DOHH2 (cell line): ENCODE results near the gene STARD13.
"Not testable (repeated sequence)": the region's sequence is repeated elsewhere in the genome, so short reads cannot be mapped to it uniquely, and the experiment has no call there.

ENCODE experiments used
- H3F3A ChIP-seq: fragments of 200-600 bp; sonication (generic), shearing (Covaris generic); 2 replicates; pipeline ENCODE4 v1.6.0; 2016; ENCODE audit warnings: antibody characterized with exemption, mild to moderate bottlenecking; ENCODE audit not compliant: control insufficient read depth, insufficient read depth
- H3K27ac ChIP-seq: fragments of 200-600 bp; sonication (generic); 2 replicates; pipeline ENCODE4 v1.5.1; 2014; ENCODE audit warnings: low read depth, mild to moderate bottlenecking, low read length, moderate library complexity
- H3K27me3 ChIP-seq: fragments of 200-600 bp; sonication (generic); 2 replicates; pipeline ENCODE4 v1.6.1; 2014; ENCODE audit warnings: mild to moderate bottlenecking, low read length, mixed read lengths; ENCODE audit not compliant: control insufficient read depth
- H3K36me3 ChIP-seq: fragments of 200-600 bp; sonication (generic); 2 replicates; pipeline ENCODE4 v1.6.1; 2014; ENCODE audit warnings: mild to moderate bottlenecking, low read length, moderate library complexity, mixed read lengths; ENCODE audit not compliant: control insufficient read depth
- H3K4me1 ChIP-seq: fragments of 200-600 bp; sonication (generic); 2 replicates; pipeline ENCODE4 v1.6.1; 2014; ENCODE audit warnings: mild to moderate bottlenecking, low read length, mixed read lengths; ENCODE audit not compliant: control insufficient read depth
- H3K4me2 ChIP-seq: fragments of 200-600 bp; sonication (generic); 2 replicates; pipeline ENCODE4 v1.6.0; 2014; ENCODE audit warnings: mild to moderate bottlenecking, low read length, moderate library complexity
- H3K4me3 ChIP-seq: fragments of 200-600 bp; sonication (generic); 2 replicates; pipeline ENCODE4 v1.5.1; 2014; ENCODE audit warnings: mild to moderate bottlenecking, low read length, mixed read lengths
- H3K79me2 ChIP-seq: fragments of 200-600 bp; sonication (generic); 2 replicates; pipeline ENCODE4 v1.6.1; 2014; ENCODE audit warnings: mild to moderate bottlenecking, low read length, mixed read lengths; ENCODE audit not compliant: control insufficient read depth
- H3K9me2 ChIP-seq: fragments of 200-600 bp; sonication (generic); replicated peaks from 2 replicates; pipeline ENCODE4 v1.6.1; 2014; ENCODE audit warnings: mild to moderate bottlenecking, low read length, mixed read lengths; ENCODE audit not compliant: control insufficient read depth
- H3K9me3 ChIP-seq: fragments of 200-600 bp; sonication (generic); 2 replicates; pipeline ENCODE4 v1.6.1; 2014; ENCODE audit warnings: antibody characterized with exemption, low read length, mixed read lengths; ENCODE audit not compliant: control insufficient read depth, insufficient read depth
- H4K20me1 ChIP-seq: fragments of 200-600 bp; sonication (generic); 2 replicates; pipeline ENCODE4 v1.6.0; 2014; ENCODE audit warnings: low read depth, mild to moderate bottlenecking, antibody characterized with exemption, low read length, moderate library complexity; ENCODE audit not compliant: control insufficient read depth, insufficient read depth
- EZH2phosphoT487 ChIP-seq: fragments of 200-600 bp; sonication (generic); IDR thresholded peaks from 2 replicates; pipeline ENCODE4 v1.6.1; 2017; ENCODE audit warnings: borderline replicate concordance, mild to moderate bottlenecking, antibody characterized with exemption, low read length, moderate library complexity, mixed read lengths
- TF ChIP-seq, protein P1 (sequence below): fragments of 200-600 bp; sonication (generic); IDR thresholded peaks from one replicate; pipeline ENCODE4 v1.5.1; 2014; ENCODE audit warnings: antibody characterized with exemption, mild to moderate bottlenecking, low read depth, low read length; ENCODE audit not compliant: poor library complexity, severe bottlenecking

Gene STARD13

DNA sequence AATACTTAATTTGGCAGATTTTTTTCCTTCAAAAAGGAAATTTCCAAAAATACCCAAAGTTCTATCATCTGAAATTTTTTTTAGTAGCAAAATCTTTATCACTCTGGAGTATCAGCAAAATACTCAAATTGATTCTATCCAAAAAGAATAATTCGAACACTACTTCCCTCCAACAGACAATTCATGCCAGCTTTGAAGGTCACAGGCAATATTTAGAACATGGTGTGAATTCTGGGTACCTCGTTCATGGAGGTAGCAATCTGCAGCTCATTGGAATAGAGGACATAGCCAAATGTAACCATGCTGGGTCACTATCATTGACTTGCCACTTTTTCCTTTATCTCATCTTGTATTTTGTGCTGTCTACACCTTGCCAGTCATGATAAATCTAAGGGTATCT is 119.8 kb downstream of the STARD13 start:
- H3K36me3 ChIP-seq: no peaks in the 10 kb centered on the region

GRCh38 chr13:33164331-33164730 is 121.2 kb downstream of the STARD13 start:
- H3K27ac ChIP-seq: no peak overlapping the region
- no peaks in the 10 kb centered on the region for H3K4me1 ChIP-seq
- H3K4me3 ChIP-seq: no peak overlapping the region
- no peaks in the 10 kb centered on the region for H3K27me3 ChIP-seq
- H3F3A ChIP-seq: no peaks in the 10 kb centered on the region
- H3K4me2 ChIP-seq: no peak overlapping the region
- no peaks in the 10 kb centered on the region for H3K79me2 ChIP-seq
- no peaks in the 10 kb centered on the region for H4K20me1 ChIP-seq
- no peaks in the 10 kb centered on the region for H3K36me3 ChIP-seq
- H3K9me3 ChIP-seq: no peaks in the 10 kb centered on the region
- TF ChIP-seq EZH2phosphoT487: no peak
- TF ChIP-seq, protein P1, sequence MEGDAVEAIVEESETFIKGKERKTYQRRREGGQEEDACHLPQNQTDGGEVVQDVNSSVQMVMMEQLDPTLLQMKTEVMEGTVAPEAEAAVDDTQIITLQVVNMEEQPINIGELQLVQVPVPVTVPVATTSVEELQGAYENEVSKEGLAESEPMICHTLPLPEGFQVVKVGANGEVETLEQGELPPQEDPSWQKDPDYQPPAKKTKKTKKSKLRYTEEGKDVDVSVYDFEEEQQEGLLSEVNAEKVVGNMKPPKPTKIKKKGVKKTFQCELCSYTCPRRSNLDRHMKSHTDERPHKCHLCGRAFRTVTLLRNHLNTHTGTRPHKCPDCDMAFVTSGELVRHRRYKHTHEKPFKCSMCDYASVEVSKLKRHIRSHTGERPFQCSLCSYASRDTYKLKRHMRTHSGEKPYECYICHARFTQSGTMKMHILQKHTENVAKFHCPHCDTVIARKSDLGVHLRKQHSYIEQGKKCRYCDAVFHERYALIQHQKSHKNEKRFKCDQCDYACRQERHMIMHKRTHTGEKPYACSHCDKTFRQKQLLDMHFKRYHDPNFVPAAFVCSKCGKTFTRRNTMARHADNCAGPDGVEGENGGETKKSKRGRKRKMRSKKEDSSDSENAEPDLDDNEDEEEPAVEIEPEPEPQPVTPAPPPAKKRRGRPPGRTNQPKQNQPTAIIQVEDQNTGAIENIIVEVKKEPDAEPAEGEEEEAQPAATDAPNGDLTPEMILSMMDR: no peak
- H3K9me2 ChIP-seq: peaks cover 3% of the 10 kb centered on the region; the same call in 1 of the 2 replicates

More for the DNA sequence above, 119.8 kb downstream of the STARD13 start:
- H3K27me3 ChIP-seq: no peaks in the 10 kb centered on the region
- no peaks in the 10 kb centered on the region for H3K9me3 ChIP-seq
- TF ChIP-seq EZH2phosphoT487: no peak
- TF ChIP-seq, protein P1: no peak
- H3K79me2 ChIP-seq: no peaks in the 10 kb centered on the region
- no peaks in the 10 kb centered on the region for H3F3A ChIP-seq
- H3K27ac ChIP-seq: no peak overlapping the region
- no peak overlapping the region for H3K4me3 ChIP-seq
- peaks cover 3% of the 10 kb centered on the region; the same call in 1 of the 2 replicates for H3K9me2 ChIP-seq
- no peaks in the 10 kb centered on the region for H4K20me1 ChIP-seq
- no peaks in the 10 kb centered on the region for H3K4me1 ChIP-seq
- no peak overlapping the region for H3K4me2 ChIP-seq

DNA sequence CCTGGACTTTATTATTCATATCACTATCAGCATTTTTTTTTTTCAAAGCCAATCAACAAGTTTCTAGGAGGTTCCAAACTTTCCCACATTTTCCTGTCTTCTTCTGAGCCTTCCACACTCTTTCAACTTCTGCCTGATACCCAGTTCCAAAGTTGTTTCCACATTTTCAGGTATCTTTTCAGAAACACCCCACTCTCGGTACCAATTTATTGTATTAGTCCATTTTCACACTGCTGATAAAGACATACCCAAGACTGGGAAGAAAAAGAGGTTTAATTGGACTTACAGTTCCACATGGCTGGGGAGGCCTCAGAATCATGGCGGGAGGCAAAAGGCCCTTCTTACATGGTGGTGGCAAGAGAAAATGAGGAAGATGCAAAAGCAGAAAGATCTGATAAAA is 122.8 kb downstream of the STARD13 start:
- not testable (repeated sequence) for H3K9me2 ChIP-seq, H3K27me3 ChIP-seq, H3K79me2 ChIP-seq, H3K4me3 ChIP-seq, H3K36me3 ChIP-seq, H3K27ac ChIP-seq, H3K4me1 ChIP-seq, H3F3A ChIP-seq, H3K9me3 ChIP-seq, H4K20me1 ChIP-seq, H3K4me2 ChIP-seq

- no peaks in the 10 kb centered on the region for H4K20me1 ChIP-seq
- no peak overlapping the region for H3K27ac ChIP-seq
- H3K79me2 ChIP-seq: no peaks in the 10 kb centered on the region
- H3K9me3 ChIP-seq: no peaks in the 10 kb centered on the region
- H3K36me3 ChIP-seq: no peaks in the 10 kb centered on the region
- no peak overlapping the region for H3K4me3 ChIP-seq
- no peaks in the 10 kb centered on the region for H3F3A ChIP-seq
- no peaks in the 10 kb centered on the region for H3K4me1 ChIP-seq
- no peak for TF ChIP-seq EZH2phosphoT487
- TF ChIP-seq, protein P1: no peak
- H3K9me2 ChIP-seq: no peaks in the 10 kb centered on the region
- H3K4me2 ChIP-seq: no peak overlapping the region
- H3K27me3 ChIP-seq: no peaks in the 10 kb centered on the region
These were observed 126.7 kb downstream of the STARD13 start for GRCh38 chr13:33158816-33159215.
